ENCODE results near the gene AXIN2. TPM values are rescaled to one million over a fixed set of nuclear protein-coding genes. Genes with fewer than 3 reads are reported as not detected.
A peak's percentile ranks its signal among the peaks of the same experiment; 100 is the strongest.
"Not testable (repeated sequence)": the region's sequence is repeated elsewhere in the genome, so short reads cannot be mapped to it uniquely, and the experiment has no call there.

The AXIN2 gene
- total RNA-seq, 1 experiment from 2014 or later = 2.6 TPM

DNA sequence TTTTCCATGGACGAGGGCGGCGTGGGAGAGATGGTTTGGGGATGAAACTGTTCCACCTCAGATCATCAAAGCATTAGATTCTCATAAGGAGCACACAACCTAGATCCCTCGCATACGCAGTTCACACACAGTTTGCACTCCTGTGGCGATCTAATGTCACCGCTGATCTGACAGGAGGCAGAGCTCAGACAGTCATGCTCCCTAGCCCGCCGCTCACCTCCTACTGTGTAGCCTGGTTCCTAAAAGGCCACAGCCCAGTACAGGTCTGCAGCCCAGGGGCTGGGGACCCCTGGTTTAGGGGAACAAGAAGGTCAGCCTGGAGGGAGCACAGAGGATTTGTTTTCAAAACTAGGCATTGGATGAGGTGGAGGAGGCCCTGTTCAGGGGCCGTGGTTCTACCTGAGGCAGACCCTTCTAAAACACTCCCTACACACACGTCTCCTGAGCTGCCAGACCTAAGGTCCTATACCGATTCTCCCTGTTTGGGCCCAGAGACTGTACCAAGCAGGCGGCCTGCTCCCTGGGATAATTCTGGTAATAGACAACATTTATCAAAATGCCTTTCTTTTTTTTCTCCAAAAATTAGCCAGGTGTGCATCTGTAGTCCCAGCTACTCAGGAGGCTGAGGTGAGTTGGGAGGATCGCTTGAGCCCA, 38.6 kb downstream of the AXIN2 start:
- no peak for DNase-seq

DNA sequence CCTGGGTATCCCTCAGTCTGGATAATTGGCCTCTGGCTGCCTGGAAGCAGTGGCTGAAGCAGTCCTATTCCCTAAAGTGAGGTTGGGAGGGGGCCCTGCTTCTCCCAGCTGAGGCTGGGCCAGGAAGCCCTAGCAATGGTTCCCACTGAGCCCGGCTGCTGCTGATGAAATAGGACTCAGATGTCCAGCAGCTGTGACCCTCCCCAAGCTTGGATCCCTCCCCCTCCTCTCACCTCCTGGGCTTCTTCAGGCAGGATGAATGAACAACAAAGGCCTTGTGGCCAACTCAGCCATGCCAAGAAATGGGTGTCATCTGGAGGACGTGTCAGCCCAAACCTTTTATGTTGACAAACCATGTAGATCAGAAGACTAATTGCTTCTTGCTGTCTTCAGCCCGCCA, 42.0 kb downstream of the AXIN2 start:
- Histone ChIP-seq H3K4me3 (no peak overlapping the region), H3K27me3 (no peaks in the 10 kb centered on the region), H3K9me3 (no peaks in the 10 kb centered on the region; the same call in 1 of the 2 replicates), H3K36me3 (no peaks in the 10 kb centered on the region)
- DNase-seq = no peak

More for the DNA sequence above, 38.6 kb downstream of the AXIN2 start:
- no peaks in the 10 kb centered on the region; the same call in 1 of the 2 replicates for H3K9me3 ChIP-seq
- H3K36me3 ChIP-seq = no peaks in the 10 kb centered on the region
- H3K4me3 ChIP-seq = no peak overlapping the region
- H3K27me3 ChIP-seq = no peaks in the 10 kb centered on the region

DNA sequence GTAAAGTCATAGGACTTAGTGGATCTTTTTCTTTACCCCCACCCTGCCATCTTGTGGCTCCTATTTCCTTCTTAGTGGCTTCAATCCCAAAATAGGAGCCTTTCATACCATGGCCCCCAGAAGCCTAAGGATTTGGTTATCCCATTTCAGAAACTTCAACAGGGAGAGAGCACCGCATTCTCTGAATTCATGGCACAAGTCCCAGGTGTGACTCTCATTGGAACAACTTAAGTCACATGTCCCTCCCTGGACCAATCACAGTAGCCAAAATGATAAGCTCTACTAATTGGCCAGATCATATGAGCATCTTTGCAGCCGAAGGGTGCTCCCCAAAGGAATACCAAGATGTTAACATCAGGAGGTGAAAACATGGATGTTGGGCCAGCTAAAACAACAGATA, 43.2 kb downstream of the AXIN2 start:
- Histone ChIP-seq H3K9me3 (peaks cover 4% of the 10 kb centered on the region; the same call in 1 of the 2 replicates), H3K4me3 (no peak overlapping the region), H3K36me3 (no peaks in the 10 kb centered on the region), H3K27me3 (no peaks in the 10 kb centered on the region)
- DNase-seq = peak; percentile 45

DNA sequence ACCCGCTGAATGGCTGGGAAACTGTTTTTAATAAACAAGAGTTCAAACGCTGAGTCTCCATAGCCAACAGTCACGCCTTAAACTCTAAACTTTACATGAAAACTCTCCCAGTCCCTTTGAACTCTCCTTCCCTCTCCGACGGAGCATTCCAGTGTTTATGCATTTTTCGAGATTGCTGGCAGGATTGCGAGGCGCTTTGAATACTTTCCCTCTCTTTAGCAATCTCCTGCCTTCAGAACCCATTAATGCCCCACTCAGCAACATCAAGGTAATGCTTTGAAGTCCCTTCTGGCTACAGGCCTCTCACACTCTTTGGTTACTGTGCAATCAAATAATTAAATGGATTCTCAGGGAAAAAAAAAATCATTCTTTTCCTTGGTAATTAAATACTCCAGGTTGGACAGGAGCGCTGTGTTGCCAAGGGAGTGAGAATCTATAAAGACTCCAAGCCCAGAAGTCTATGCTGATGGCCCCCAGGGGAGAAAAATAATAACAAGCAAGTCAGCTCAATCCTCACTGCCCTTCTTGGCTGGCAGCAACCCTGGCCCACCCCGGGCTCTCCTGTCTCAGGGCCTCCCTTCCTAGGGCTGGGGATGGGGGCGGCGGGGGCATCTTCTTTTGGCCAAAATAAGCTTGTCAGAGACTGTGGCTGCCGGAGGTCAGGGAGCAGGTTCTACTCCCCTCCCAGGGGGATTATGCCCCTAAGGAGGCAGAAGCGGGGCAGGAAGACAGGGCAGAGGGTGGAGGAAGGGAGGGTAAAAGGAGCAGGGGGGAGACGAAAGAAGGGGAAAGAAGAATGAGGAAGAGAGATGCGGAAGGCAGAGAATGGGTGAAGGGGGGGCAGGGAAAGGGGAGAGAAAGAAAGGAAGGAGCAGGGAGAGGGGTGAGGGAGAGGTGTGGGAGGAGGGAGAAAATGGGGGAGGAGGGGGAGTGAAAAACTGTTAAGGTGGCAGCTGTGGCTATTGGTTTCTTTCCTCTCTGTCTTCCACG, 45.2 kb downstream of the AXIN2 start:
- peak; percentile 62 for DNase-seq
- Histone ChIP-seq H3K27me3 (no peaks in the 10 kb centered on the region), H3K36me3 (no peaks in the 10 kb centered on the region), H3K9me3 (peaks cover 4% of the 10 kb centered on the region; the same call in 1 of the 2 replicates), H3K4me3 (no peak overlapping the region)

DNA sequence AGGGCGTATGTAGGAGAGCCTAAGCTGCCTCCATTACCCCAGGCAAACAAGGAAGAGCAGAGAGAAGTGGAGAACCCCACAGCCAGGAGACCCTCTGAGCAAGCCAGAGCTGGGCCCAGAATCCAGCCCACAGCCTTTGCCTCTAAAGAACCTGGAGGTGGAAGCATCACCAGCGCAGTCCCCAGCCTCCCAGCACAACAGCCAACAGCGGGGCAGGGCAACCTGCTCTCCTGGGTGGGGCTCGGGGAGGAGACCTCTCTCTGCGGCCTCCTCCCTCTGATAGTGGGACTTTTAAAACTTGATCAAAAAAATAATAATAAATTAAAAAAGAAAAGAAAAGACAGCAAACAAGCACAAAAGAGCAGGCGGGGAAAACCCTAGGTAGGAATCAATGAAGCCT, 45.9 kb downstream of the AXIN2 start:
- Histone ChIP-seq H3K9me3 (peaks cover 4% of the 10 kb centered on the region; the same call in 1 of the 2 replicates), H3K27me3 (no peaks in the 10 kb centered on the region), H3K36me3 (no peaks in the 10 kb centered on the region), H3K4me3 (no peak overlapping the region)
- DNase-seq = no peak

DNA sequence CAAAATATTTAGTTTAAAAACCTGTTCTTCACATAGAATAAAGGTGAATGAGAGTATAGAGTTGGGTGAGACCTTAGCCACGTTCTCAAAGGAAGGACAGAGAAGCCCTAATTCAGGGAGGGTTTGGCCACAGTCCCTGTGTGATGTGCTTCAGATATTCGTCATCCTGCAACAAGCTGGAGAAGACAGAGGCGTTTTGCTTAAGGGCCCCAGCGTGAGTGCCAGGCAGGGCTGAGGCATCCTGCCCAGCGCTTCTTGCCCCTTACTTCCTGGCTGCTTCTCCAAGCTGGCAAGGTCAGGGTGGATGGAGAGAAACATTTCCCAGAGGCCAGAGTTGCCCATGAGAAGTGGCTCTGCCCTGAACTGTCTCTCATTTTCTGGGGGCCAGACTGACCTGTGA, 46.9 kb downstream of the AXIN2 start:
- Histone ChIP-seq H3K9me3 (peaks cover 4% of the 10 kb centered on the region; the same call in 1 of the 2 replicates), H3K36me3 (no peaks in the 10 kb centered on the region), H3K4me3 (no peak overlapping the region), H3K27me3 (no peaks in the 10 kb centered on the region)
- DNase-seq = peak; percentile 98

DNA sequence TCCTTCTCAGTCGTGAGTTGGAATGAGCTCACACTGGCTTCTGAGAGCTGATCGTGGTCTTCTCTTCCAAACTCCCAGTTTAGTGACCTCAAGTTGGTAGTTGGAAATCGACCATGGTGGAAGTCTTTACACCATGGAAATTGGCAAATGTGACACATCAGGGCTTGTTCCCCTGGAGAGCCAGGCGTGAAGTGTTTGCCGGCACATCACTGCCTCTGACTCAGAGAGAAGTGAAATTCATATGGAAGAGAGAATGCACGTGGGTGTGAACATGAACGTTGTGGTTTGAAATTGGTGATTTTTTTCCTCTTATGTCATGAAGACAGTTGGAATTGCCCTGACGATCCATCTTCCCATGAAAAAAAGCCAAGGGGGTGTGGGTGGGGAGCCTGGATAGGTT, 47.4 kb downstream of the AXIN2 start:
- Histone ChIP-seq H3K9me3 (peaks cover 4% of the 10 kb centered on the region; the same call in 1 of the 2 replicates), H3K36me3 (no peaks in the 10 kb centered on the region), H3K4me3 (no peak overlapping the region), H3K27me3 (no peaks in the 10 kb centered on the region)
- DNase-seq = peak; percentile 93

DNA sequence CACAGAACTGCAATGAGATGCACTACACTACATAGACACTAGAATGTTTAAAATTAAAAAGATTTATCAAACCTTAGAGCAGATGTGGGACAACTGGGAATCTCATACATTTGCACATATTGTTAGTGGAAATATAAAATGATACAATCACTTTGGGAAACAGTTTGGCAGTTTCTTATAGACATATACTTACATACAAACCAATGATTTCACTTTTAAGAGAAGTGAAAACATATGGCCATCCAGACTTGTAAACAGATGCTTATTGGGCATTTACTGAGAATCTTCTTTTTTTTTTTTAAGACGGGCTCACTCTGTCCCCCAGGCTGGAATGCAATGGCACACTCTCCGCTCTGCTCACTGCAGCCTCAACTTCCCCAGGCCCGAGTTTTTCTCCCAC, 50.1 kb downstream of the AXIN2 start:
- H3K4me3 ChIP-seq = no peak overlapping the region
- no peaks in the 10 kb centered on the region for H3K27me3 ChIP-seq
- H3K36me3 ChIP-seq = no peaks in the 10 kb centered on the region
- DNase-seq = no peak
- peaks cover 5% of the 10 kb centered on the region for H3K9me3 ChIP-seq

DNA sequence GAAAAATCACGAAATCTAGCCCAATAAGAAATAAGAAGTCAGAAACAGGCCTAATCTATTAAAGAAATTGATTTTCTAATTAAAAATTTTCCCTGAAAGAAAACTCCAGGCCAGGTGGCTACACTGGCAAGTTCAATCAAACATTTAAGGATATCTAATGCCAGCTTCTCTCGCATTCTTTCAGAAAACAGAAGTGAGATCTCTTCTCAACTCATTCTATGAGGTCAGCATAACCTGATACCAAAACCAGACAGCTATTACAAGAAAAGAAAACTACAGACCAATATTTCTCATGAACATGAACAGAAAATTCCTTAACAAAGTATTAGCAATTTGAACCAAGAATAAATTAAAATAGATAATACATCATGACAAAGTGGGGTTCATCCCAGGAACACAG, 52.4 kb downstream of the AXIN2 start:
- H3K4me3 ChIP-seq = no peak overlapping the region
- no peaks in the 10 kb centered on the region for H3K27me3 ChIP-seq

DNA sequence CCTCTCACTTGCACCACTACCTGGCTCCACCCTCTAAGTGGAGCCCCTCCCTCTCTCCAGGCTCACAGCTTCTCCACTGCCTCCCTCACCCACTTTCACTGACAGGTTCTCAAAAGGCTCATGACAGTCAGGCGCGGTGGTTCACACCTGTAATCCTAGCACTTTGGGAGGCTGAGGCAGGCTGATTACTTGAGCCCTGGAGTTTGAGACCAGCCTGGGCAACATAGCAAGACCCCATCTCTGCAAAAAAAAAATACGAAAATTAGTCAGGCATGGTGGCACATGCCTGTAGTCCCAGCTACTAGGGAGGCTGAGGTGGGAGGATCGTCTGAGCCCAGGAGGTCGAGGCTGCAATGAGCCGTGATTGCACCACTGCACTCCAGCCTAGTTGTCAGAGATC, 56.8 kb downstream of the AXIN2 start:
- H3K36me3 ChIP-seq, H3K4me3 ChIP-seq, H3K9me3 ChIP-seq, DNase-seq, H3K27me3 ChIP-seq: not testable (repeated sequence)

More for the DNA sequence above, 52.4 kb downstream of the AXIN2 start:
- no peaks in the 10 kb centered on the region for H3K36me3 ChIP-seq
- peaks cover 9% of the 10 kb centered on the region for H3K9me3 ChIP-seq
- no peak for DNase-seq

DNA sequence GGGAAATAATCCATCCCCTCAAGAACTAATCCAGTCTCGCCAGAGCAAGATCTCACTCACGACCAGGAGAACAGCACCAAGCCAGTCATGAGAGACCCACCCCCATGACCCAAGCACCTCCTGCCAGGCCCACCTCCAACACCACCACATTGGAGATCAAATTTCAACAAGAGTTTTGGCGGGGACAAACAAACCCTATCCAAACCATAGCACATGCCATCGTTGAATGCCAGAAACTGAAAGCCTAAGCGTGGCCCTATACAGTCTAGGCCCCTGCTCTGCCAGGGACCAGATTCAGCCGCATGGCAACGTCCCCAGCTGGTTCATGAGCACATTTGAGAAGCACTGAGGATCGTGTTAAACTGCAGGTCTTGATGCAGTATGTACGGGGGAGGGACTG, 57.3 kb downstream of the AXIN2 start:
- H3K4me3 ChIP-seq = no peak overlapping the region
- H3K36me3 ChIP-seq = no peaks in the 10 kb centered on the region
- H3K27me3 ChIP-seq = no peaks in the 10 kb centered on the region
- H3K9me3 ChIP-seq = peaks cover 4% of the 10 kb centered on the region
- DNase-seq = peak; percentile 35

DNA sequence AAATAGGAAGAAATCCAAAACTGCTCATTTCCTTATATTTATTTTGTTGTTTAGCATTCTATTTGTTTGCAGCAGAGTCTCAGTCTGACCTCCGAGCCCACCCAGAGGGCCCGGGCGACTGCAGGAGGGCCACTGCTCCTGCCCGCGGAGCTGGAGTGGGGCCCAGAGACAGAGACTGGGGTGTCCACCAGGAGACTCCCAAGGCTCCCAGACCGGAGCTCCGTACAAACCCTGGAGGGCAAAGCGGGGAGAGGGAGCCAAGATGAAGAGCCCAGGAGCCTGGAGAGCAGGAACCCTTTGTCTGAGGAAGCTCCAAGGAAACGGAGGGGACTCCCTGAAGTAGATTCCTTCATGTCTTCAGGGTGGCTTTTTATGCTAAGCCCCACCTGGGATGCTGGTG, 57.9 kb downstream of the AXIN2 start:
- Histone ChIP-seq H3K36me3 (no peaks in the 10 kb centered on the region), H3K9me3 (peaks cover 4% of the 10 kb centered on the region), H3K4me3 (no peak overlapping the region), H3K27me3 (no peaks in the 10 kb centered on the region)
- no peak for DNase-seq

DNA sequence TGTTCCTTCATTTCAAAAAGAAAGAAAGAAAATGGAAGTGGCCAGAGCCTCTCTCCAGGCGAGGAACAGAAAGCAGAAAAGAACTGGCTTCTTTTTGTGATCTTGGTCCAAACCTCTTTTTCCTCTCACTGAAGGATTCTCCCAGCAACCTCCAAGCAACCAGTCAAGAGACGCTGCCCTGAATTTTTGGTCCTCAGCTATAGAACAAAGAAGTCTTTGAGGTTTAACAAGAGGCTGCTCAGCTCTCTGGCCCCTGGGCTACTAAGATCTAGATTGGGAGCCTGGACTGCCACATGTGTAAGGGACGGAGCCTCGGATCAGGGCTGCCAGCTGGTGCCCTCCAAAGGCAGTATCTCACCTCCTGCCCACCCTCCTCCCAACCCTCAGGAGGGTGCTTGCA, 62.6 kb downstream of the AXIN2 start:
- no peaks in the 10 kb centered on the region for H3K36me3 ChIP-seq
- H3K9me3 ChIP-seq = no peaks in the 10 kb centered on the region
- H3K27me3 ChIP-seq = no peaks in the 10 kb centered on the region
- DNase-seq = no peak
- no peak overlapping the region for H3K4me3 ChIP-seq

DNA sequence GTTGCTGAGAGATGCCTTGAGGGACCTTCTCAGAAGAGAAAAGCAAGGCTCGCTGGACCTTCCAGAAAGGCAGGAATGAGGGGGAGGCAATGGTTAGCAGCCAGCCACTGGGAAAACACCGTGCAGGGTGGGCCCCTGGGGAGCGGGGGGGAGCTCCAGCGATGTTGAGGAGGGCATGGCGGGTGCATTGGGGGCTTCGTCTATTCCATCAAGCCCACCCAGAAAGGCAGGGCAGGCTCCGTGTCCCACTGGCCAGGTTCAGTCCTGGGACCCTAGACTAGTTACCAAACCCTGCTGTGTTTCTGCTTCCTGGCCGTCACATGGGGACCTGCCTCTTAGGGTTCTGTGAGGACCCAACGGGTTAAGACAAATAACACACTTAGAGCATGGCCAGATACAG, 64.6 kb downstream of the AXIN2 start:
- H3K36me3 ChIP-seq = no peaks in the 10 kb centered on the region
- H3K9me3 ChIP-seq = no peaks in the 10 kb centered on the region
- no peak for DNase-seq
- H3K27me3 ChIP-seq = no peaks in the 10 kb centered on the region
- H3K4me3 ChIP-seq = no peak overlapping the region

DNA sequence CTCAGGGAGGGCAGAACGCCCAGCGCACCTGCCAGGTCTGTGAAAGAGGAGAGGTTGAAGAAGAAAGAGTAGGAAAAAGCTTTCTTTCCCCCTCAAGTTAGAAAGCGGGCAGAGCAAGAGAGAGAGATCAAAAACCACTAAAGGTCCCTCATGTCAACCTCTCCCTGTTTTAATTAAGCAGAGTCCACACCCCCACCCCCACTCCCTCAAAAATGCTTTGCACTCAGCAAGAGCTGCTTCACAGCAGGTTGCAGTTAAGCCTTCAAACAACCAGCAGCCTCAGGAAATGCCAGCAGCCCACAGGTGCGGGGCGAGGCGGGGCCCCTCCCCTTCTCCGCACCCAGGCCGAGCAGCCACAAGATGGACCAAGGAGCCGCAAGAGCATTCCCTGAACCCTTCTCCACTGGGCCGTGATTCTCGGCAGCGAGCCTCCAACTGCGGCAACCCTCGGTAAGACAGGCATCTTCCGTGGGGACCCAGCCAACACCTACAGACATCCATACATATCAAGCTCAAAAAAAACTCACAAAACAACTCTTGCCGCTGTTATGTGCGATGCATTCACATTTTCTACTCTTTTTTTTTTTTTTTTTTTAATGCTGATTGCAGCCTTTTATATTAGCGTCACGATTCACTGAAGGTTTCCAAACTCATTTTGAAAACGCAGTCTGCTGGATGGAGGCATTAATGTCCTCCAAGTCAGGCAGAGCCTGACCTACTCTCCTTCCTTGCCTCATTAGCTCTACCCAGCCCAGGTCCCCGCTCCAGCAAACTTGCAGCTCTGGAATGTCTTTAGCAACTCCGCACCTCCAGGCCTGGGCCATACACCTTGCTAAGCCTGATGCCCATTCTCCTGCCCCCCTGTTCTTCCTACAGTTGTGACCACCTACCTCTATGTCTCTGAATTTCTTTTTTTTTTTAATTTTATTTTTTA, 66.1 kb downstream of the AXIN2 start:
- Histone ChIP-seq H3K36me3 (no peaks in the 10 kb centered on the region), H3K4me3 (no peak overlapping the region), H3K27me3 (no peaks in the 10 kb centered on the region), H3K9me3 (no peaks in the 10 kb centered on the region)
- DNase-seq = no peak

DNA sequence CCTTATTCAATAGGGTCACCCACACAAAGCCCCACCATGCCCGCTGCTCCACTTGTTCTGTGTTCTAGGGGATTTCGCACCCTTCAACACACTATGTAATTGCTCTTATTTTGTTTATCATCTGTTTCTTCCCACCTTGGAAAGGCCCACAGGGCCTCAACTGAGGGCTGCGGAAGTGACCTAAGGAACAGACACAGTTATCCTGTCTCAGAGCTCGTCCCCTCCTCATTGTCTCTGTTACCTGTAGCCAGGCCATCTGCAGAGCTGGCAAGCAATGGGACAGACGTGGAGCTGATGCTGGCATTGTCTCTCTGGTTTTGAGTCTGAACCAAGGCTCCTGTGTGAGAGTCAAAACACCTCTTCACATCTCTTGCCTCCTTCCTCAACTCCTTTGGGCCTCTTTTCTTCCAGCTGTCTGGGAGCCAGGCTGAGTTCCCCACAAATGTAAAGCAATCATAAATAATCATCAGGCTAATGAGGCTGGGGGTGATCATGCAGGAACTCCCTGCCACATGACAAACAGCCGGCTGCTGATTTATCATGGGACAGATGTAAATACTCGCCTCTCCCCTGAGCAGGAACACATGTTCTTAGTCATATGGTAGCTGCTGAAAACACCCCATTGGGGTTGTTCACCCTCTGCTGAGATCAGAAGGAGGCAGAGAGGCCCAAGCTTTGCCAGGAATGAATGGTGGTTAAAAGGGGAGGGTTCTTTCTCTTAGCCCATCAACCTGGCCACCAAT, 71.9 kb downstream of the AXIN2 start:
- Histone ChIP-seq H3K27me3 (no peaks in the 10 kb centered on the region), H3K4me3 (no peak overlapping the region), H3K9me3 (no peaks in the 10 kb centered on the region), H3K36me3 (no peaks in the 10 kb centered on the region)
- no peak for DNase-seq

Measured in MG63 (cell line).